Ovary (tissue), 3 donors: ENCODE measurements around the gene CBLC.
"Not testable (repeated sequence)": the region's sequence is repeated elsewhere in the genome, so short reads cannot be mapped to it uniquely, and the experiment has no call there.

Source experiments
- EP300 ChIP-seq: sonication (generic); formaldehyde crosslinking; IDR thresholded peaks from one replicate; pipeline ENCODE4 v1.6.1; 2017; ENCODE audit warnings: antibody characterized with exemption
- TF ChIP-seq, protein P1 (sequence below), 3 donors: fragments of 450-650 bp in 2 of 3; fragments of 200-600 bp in 1 of 3; IDR thresholded peaks; one replicate each; pipeline versions ENCODE4 v1.5.1 to v1.8.0; 2016 to 2022; ENCODE audit warnings: antibody characterized with exemption in 3 of 3, mild to moderate bottlenecking in 1 of 3
- donor health status: DM: no; HTN: no; CAD: no.

DNA sequence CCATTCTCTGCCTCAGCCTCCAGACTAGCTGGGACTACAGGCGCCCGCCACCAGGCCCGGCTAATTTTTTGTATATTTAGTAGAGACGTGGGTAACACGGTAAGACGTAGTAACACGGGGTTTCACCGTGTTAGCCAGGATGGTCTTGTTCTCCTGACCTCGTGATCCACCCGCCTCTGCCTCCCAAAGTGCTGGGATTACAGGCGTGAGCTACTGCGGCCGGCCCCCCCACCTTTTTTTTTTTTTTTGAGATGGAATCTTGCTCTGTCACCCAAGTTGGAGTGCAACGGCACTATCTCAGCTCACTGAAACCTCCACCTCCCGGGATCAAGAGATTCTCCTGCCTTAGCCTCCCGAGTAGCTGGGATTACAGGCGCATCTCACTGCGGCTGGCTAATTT is 5.5 kb upstream of the CBLC start:
- TF ChIP-seq, protein P1, sequence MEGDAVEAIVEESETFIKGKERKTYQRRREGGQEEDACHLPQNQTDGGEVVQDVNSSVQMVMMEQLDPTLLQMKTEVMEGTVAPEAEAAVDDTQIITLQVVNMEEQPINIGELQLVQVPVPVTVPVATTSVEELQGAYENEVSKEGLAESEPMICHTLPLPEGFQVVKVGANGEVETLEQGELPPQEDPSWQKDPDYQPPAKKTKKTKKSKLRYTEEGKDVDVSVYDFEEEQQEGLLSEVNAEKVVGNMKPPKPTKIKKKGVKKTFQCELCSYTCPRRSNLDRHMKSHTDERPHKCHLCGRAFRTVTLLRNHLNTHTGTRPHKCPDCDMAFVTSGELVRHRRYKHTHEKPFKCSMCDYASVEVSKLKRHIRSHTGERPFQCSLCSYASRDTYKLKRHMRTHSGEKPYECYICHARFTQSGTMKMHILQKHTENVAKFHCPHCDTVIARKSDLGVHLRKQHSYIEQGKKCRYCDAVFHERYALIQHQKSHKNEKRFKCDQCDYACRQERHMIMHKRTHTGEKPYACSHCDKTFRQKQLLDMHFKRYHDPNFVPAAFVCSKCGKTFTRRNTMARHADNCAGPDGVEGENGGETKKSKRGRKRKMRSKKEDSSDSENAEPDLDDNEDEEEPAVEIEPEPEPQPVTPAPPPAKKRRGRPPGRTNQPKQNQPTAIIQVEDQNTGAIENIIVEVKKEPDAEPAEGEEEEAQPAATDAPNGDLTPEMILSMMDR (IDR thresholded peaks at IDR 0.05) = not testable (repeated sequence)
- not testable (repeated sequence) for TF ChIP-seq EP300
